Neural crest cell (in vitro differentiated cells): Measurements from ENCODE around the gene OSBPL10. TPM values are rescaled to one million over a fixed set of nuclear protein-coding genes. Genes with fewer than 3 reads are reported as not detected.

Experiments
- DNase-seq: peaks from one replicate; pipeline ENCODE4 v3.0.0; 2021; ENCODE audit warnings: low read depth, mixed read lengths, low spot score
- H3K27ac Mint-ChIP-seq: one replicate; pipeline ENCODE4 v1.8.0; 2021; ENCODE audit warnings: mild to moderate bottlenecking, mixed read lengths; ENCODE audit not compliant: unreplicated experiment
- H3K27me3 Mint-ChIP-seq: 2 replicates; pipeline ENCODE4 v1.8.0; 2021; ENCODE audit warnings: low read depth, mild to moderate bottlenecking, mixed read lengths
- H3K36me3 Mint-ChIP-seq: 2 replicates; pipeline ENCODE4 v1.8.0; 2021; ENCODE audit warnings: low read depth, mild to moderate bottlenecking, mixed read lengths
- H3K4me1 Mint-ChIP-seq: 2 replicates; pipeline ENCODE4 v1.8.0; 2021; ENCODE audit warnings: mixed read lengths
- H3K4me3 Mint-ChIP-seq: one replicate; pipeline ENCODE4 v1.8.0; 2021; ENCODE audit warnings: mild to moderate bottlenecking, mixed read lengths
- H3K9me3 Mint-ChIP-seq: 2 replicates; pipeline ENCODE4 v1.8.0; 2021; ENCODE audit warnings: mixed read lengths
- CTCF ChIP-seq: fragments of 200-600 bp; sonication (generic); conservative IDR thresholded peaks from 2 replicates; pipeline ENCODE4 v1.5.0; 2021; ENCODE audit warnings: antibody characterized with exemption, mild to moderate bottlenecking
- total RNA-seq: library from RNA; stranded (reverse); gene quantifications from 2 replicates; pipeline ENCODE4 v1.2.1, GENCODE V29; 2021

OSBPL10 gene
- total RNA-seq, 1 donor from 2014 or later, result 18.7 TPM

DNA sequence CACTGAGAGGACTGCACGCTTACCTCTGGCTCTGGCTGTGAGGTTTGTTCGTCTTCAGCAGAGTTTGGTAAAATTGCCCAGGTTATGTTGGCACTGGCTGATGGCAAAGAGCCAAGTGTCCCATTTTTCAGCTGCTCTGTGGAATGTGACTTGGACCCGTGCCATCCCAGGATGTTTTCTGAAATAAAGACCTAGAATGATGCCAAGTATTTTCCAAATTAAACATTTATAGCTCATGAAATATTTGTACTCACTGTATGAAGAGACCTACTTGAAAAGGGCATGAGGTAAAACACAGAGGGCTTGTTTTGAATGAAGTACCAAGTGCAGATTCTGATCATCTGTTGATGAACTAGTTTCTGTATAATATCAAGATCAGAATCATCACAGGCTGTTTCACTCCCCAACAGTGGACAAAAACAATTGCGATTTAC is 247.8 kb downstream of the OSBPL10 start:
- Mint-ChIP-seq H3K4me3 (no peak overlapping the region), H3K9me3 (no peaks in the 10 kb centered on the region), H3K36me3 (no peaks in the 10 kb centered on the region), H3K4me1 (no peaks in the 10 kb centered on the region), H3K27ac (no peak overlapping the region), H3K27me3 (no peaks in the 10 kb centered on the region)
- no peak for DNase-seq
- TF ChIP-seq CTCF, result no peak

DNA sequence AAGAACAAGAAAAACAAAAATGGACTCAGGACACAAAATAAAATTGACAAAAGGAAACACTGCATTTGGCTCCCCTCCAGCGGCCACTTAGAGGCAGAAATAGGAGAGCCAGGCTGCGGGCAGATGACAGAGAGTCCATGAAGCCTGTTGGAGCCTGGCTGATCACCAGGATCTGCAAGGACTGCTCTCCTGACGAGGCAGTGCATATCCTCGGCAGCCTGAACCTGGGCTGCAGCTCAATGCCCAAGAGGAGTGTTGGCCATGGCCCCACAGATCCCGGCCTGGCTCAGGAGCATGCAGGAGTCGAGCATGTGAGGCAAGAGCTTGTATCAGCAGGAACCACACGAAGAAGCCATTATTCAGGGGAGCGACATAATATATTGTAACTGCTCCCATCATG is 248.5 kb downstream of the OSBPL10 start:
- Mint-ChIP-seq H3K9me3 (no peaks in the 10 kb centered on the region), H3K36me3 (no peaks in the 10 kb centered on the region), H3K4me1 (no peaks in the 10 kb centered on the region), H3K27me3 (no peaks in the 10 kb centered on the region), H3K4me3 (no peak overlapping the region), H3K27ac (no peak overlapping the region)
- DNase-seq, result no peak
- TF ChIP-seq CTCF, result no peak

DNA sequence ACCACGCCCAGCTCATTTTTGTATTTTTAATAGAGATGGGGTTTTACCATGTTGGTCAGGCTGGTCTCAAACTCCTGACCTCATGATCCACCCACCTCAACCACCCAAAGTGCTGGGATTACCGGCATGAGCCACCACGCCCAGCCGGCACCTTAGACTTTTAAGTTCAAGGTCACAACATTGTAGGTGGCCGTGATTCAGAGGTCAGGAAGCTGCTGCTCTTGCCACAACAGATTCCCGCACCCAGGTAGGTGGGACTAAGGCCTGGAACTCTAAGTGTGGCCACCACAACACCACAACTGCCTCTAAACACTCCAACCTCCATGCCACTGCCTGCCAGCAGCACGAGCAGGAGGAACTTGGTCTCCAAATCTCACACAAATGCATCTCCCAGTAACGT is 251.5 kb downstream of the OSBPL10 start:
- no peak for TF ChIP-seq CTCF
- H3K27ac Mint-ChIP-seq, result no peak overlapping the region
- H3K4me3 Mint-ChIP-seq, result no peak overlapping the region
- DNase-seq, result no peak
- no peaks in the 10 kb centered on the region for H3K36me3 Mint-ChIP-seq
- H3K27me3 Mint-ChIP-seq, result no peaks in the 10 kb centered on the region
- no peaks in the 10 kb centered on the region for H3K9me3 Mint-ChIP-seq
- H3K4me1 Mint-ChIP-seq, result no peaks in the 10 kb centered on the region

DNA sequence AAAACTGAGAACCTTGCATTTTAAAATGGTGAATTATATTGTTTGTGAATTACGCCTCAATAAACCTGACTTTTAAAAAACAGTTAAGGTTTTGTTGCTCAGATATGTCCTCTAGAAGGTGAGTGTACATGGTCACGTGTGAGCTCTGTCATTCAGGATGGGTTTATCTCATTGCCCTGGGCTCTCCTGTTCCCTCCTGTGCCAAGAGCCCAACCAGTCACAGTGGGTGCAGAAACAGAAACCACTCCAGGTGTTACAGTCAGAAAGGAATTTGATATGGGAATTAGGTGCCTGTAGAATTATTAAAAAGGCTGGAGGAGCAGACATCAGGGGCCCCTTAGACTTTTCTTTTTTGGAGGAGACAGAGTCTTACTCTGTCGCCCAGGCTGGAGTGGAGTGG is 252.0 kb downstream of the OSBPL10 start:
- H3K9me3 Mint-ChIP-seq, result no peaks in the 10 kb centered on the region
- H3K27ac Mint-ChIP-seq, result no peak overlapping the region
- no peaks in the 10 kb centered on the region for H3K27me3 Mint-ChIP-seq
- H3K36me3 Mint-ChIP-seq, result no peaks in the 10 kb centered on the region
- no peak for DNase-seq
- no peak overlapping the region for H3K4me3 Mint-ChIP-seq
- H3K4me1 Mint-ChIP-seq, result peaks cover 4% of the 10 kb centered on the region
- TF ChIP-seq CTCF, result no peak

GRCh38 chr3:31728403-31728802 is 252.7 kb downstream of the OSBPL10 start:
- H3K4me1 Mint-ChIP-seq, result peaks cover 10% of the 10 kb centered on the region
- no peaks in the 10 kb centered on the region for H3K9me3 Mint-ChIP-seq
- no peak for TF ChIP-seq CTCF
- no peak for DNase-seq
- H3K4me3 Mint-ChIP-seq, result no peak overlapping the region
- no peaks in the 10 kb centered on the region for H3K36me3 Mint-ChIP-seq
- no peaks in the 10 kb centered on the region for H3K27me3 Mint-ChIP-seq
- H3K27ac Mint-ChIP-seq, result no peak overlapping the region

DNA sequence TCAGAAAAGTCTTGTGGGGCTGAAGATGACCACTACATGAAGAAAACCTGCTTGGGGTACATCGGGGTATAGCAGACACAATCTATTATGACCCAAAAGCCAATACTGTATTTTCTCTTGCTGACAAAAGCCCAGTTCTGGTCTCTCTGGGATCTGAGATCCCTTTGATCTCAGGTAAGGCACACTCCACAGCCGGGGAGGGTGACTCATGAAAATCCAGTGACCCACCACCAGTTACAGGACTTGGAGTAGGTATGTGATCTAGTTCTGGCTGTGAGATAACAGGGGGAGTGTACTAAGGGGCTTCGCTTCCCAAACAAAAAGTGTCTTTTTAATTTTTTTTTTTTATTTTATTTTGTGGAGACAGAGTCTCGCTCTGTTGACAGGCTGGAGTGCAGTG is 255.1 kb downstream of the OSBPL10 start:
- Mint-ChIP-seq H3K27me3 (no peaks in the 10 kb centered on the region), H3K36me3 (no peaks in the 10 kb centered on the region)

More for the DNA sequence above, 255.1 kb downstream of the OSBPL10 start:
- DNase-seq, result no peak
- H3K27ac Mint-ChIP-seq, result no peak overlapping the region
- no peak for TF ChIP-seq CTCF
- no peak overlapping the region for H3K4me3 Mint-ChIP-seq
- H3K9me3 Mint-ChIP-seq, result no peaks in the 10 kb centered on the region
- H3K4me1 Mint-ChIP-seq, result peaks cover 10% of the 10 kb centered on the region
